ENCODE measurements around the gene GALNT10.

The GALNT10 gene

GRCh38 chr5:154373326-154373725, 182.8 kb downstream of the GALNT10 start:
- Histone ChIP-seq H3K18ac (ENCODE audit: low read length) (no peak overlapping the region), H2BK12ac (ENCODE audit: low read length) (no peak overlapping the region), H2AK5ac (ENCODE audit: low read length) (no peak overlapping the region), H3K4ac (ENCODE audit: low read depth, low read length) (no peak overlapping the region), H3K4me1 (ENCODE audit: control insufficient read depth in 1 of 2, insufficient read depth in 2 of 2, low read length in 2 of 2) (peaks cover 12 to 14% of the 10 kb centered on the region in 2 experiments), H3K36me3 (ENCODE audit: control insufficient read depth in 1 of 2, insufficient read depth in 2 of 2, low read length in 2 of 2) (peaks cover 14 to 20% of the 10 kb centered on the region in 2 experiments), H3K9ac (ENCODE audit: low read length) (no peak overlapping the region), H3K79me1 (ENCODE audit: low read length) (peaks cover 15% of the 10 kb centered on the region), H2BK5ac (ENCODE audit: low read depth, low read length, poor library complexity) (no peak overlapping the region), H4K12ac (ENCODE audit: low read depth, low read length) (no peak overlapping the region), H3K23ac (ENCODE audit: low read length) (no peak overlapping the region), H3K4me2 (ENCODE audit: low read length) (no peak overlapping the region), H3K9me3 (ENCODE audit: insufficient read depth, low read depth, low read length) (no peaks in the 10 kb centered on the region), H2AFZ (ENCODE audit: insufficient read depth, low read length, poor library complexity) (no peak overlapping the region), H3K27me3 (ENCODE audit: insufficient read depth, low read length) (no peaks in the 10 kb centered on the region), H3K14ac (ENCODE audit: low read length) (no peak overlapping the region), H3K4me3 (ENCODE audit: low read depth, low read length) (no peak overlapping the region), H2BK120ac (ENCODE audit: insufficient read depth, low read length, poor library complexity) (no peak overlapping the region), H3K27ac (ENCODE audit: low read depth, low read length) (no peak overlapping the region), H4K8ac (ENCODE audit: low read depth, low read length) (no peak overlapping the region), H4K91ac (ENCODE audit: low read depth, low read length) (no peak overlapping the region), H3K79me2 (ENCODE audit: control insufficient read depth, insufficient read depth, low read length, poor library complexity) (no peaks in the 10 kb centered on the region)
- whole genome bisulfite sequencing (ENCODE audit: extremely low coverage, insufficient coverage, insufficient read length): no CpG with 5 or more reads among the region's 4 CpGs
- no peak for DNase-seq

GRCh38 chr5:154373729-154374179, 183.2 kb downstream of the GALNT10 start:
- H3K4me3 ChIP-seq (ENCODE audit: low read depth, low read length): no peak overlapping the region
- H3K27me3 ChIP-seq (ENCODE audit: insufficient read depth, low read length): no peaks in the 10 kb centered on the region
- H2BK120ac ChIP-seq (ENCODE audit: insufficient read depth, low read length, poor library complexity): no peak overlapping the region
- no peak overlapping the region for H3K18ac ChIP-seq (ENCODE audit: low read length)
- no peak overlapping the region for H3K23ac ChIP-seq (ENCODE audit: low read length)
- peaks cover 12 to 14% of the 10 kb centered on the region in 2 experiments for H3K4me1 ChIP-seq (ENCODE audit: control insufficient read depth in 1 of 2, insufficient read depth in 2 of 2, low read length in 2 of 2)
- H3K79me1 ChIP-seq (ENCODE audit: low read length): peaks cover 13% of the 10 kb centered on the region
- DNase-seq: no peak
- no peak overlapping the region for H3K4ac ChIP-seq (ENCODE audit: low read depth, low read length)
- H3K14ac ChIP-seq (ENCODE audit: low read length): no peak overlapping the region
- no peak overlapping the region for H2BK5ac ChIP-seq (ENCODE audit: low read depth, low read length, poor library complexity)
- H4K91ac ChIP-seq (ENCODE audit: low read depth, low read length): no peak overlapping the region
- no peak overlapping the region for H2AK5ac ChIP-seq (ENCODE audit: low read length)
- H2BK12ac ChIP-seq (ENCODE audit: low read length): no peak overlapping the region
- WGBS (ENCODE audit: extremely low coverage, insufficient coverage, insufficient read length): no CpG with 5 or more reads among the region's 8 CpGs
- no peak overlapping the region for H3K27ac ChIP-seq (ENCODE audit: low read depth, low read length)
- H3K4me2 ChIP-seq (ENCODE audit: low read length): no peak overlapping the region
- no peak overlapping the region for H3K9ac ChIP-seq (ENCODE audit: low read length)
- no peak overlapping the region for H4K8ac ChIP-seq (ENCODE audit: low read depth, low read length)
- no peaks in the 10 kb centered on the region for H3K79me2 ChIP-seq (ENCODE audit: control insufficient read depth, insufficient read depth, low read length, poor library complexity)
- no peak overlapping the region for H2AFZ ChIP-seq (ENCODE audit: insufficient read depth, low read length, poor library complexity)
- H3K9me3 ChIP-seq (ENCODE audit: insufficient read depth, low read depth, low read length): no peaks in the 10 kb centered on the region
- H4K12ac ChIP-seq (ENCODE audit: low read depth, low read length): no peak overlapping the region
- H3K36me3 ChIP-seq (ENCODE audit: control insufficient read depth in 1 of 2, insufficient read depth in 2 of 2, low read length in 2 of 2): peaks cover 18 to 24% of the 10 kb centered on the region in 2 experiments

GRCh38 chr5:154374264-154374663, 183.7 kb downstream of the GALNT10 start:
- Histone ChIP-seq H3K4me3 (ENCODE audit: low read depth, low read length) (no peak overlapping the region), H3K9me3 (ENCODE audit: insufficient read depth, low read depth, low read length) (no peaks in the 10 kb centered on the region), H2BK12ac (ENCODE audit: low read length) (no peak overlapping the region), H4K8ac (ENCODE audit: low read depth, low read length) (no peak overlapping the region), H3K79me2 (ENCODE audit: control insufficient read depth, insufficient read depth, low read length, poor library complexity) (no peaks in the 10 kb centered on the region), H3K4ac (ENCODE audit: low read depth, low read length) (no peak overlapping the region), H3K79me1 (ENCODE audit: low read length) (peaks cover 13% of the 10 kb centered on the region), H3K27ac (ENCODE audit: low read depth, low read length) (no peak overlapping the region), H3K4me2 (ENCODE audit: low read length) (no peak overlapping the region), H4K91ac (ENCODE audit: low read depth, low read length) (no peak overlapping the region), H4K12ac (ENCODE audit: low read depth, low read length) (no peak overlapping the region), H3K18ac (ENCODE audit: low read length) (no peak overlapping the region), H3K36me3 (ENCODE audit: control insufficient read depth in 1 of 2, insufficient read depth in 2 of 2, low read length in 2 of 2) (peaks cover 20 to 26% of the 10 kb centered on the region in 2 experiments), H3K23ac (ENCODE audit: low read length) (no peak overlapping the region), H2AFZ (ENCODE audit: insufficient read depth, low read length, poor library complexity) (no peak overlapping the region), H2AK5ac (ENCODE audit: low read length) (no peak overlapping the region), H3K27me3 (ENCODE audit: insufficient read depth, low read length) (no peaks in the 10 kb centered on the region), H3K14ac (ENCODE audit: low read length) (no peak overlapping the region), H3K9ac (ENCODE audit: low read length) (no peak overlapping the region), H2BK5ac (ENCODE audit: low read depth, low read length, poor library complexity) (no peak overlapping the region), H3K4me1 (ENCODE audit: control insufficient read depth in 1 of 2, insufficient read depth in 2 of 2, low read length in 2 of 2) (peaks cover 13 to 14% of the 10 kb centered on the region in 2 experiments), H2BK120ac (ENCODE audit: insufficient read depth, low read length, poor library complexity) (no peak overlapping the region)
- no CpG with 5 or more reads among the region's 4 CpGs for WGBS (ENCODE audit: extremely low coverage, insufficient coverage, insufficient read length)
- no peak for DNase-seq

GRCh38 chr5:154375329-154376008, 184.9 kb downstream of the GALNT10 start:
- Histone ChIP-seq H3K18ac (ENCODE audit: low read length) (no peak overlapping the region), H3K23ac (ENCODE audit: low read length) (no peak overlapping the region), H3K4me2 (ENCODE audit: low read length) (no peak overlapping the region), H3K79me1 (ENCODE audit: low read length) (peaks cover 7% of the 10 kb centered on the region), H3K4me1 (ENCODE audit: control insufficient read depth in 1 of 2, insufficient read depth in 2 of 2, low read length in 2 of 2) (peaks cover 15 to 16% of the 10 kb centered on the region in 2 experiments), H2AK5ac (ENCODE audit: low read length) (no peak overlapping the region), H3K27ac (ENCODE audit: low read depth, low read length) (no peak overlapping the region), H3K9me3 (ENCODE audit: insufficient read depth, low read depth, low read length) (no peaks in the 10 kb centered on the region), H2BK120ac (ENCODE audit: insufficient read depth, low read length, poor library complexity) (no peak overlapping the region), H3K4me3 (ENCODE audit: low read depth, low read length) (no peak overlapping the region), H4K8ac (ENCODE audit: low read depth, low read length) (no peak overlapping the region), H3K27me3 (ENCODE audit: insufficient read depth, low read length) (no peaks in the 10 kb centered on the region), H4K91ac (ENCODE audit: low read depth, low read length) (no peak overlapping the region), H2BK12ac (ENCODE audit: low read length) (no peak overlapping the region), H3K36me3 (ENCODE audit: control insufficient read depth in 1 of 2, insufficient read depth in 2 of 2, low read length in 2 of 2) (peaks cover 27 to 33% of the 10 kb centered on the region in 2 experiments), H4K12ac (ENCODE audit: low read depth, low read length) (no peak overlapping the region), H3K4ac (ENCODE audit: low read depth, low read length) (no peak overlapping the region), H3K79me2 (ENCODE audit: control insufficient read depth, insufficient read depth, low read length, poor library complexity) (no peaks in the 10 kb centered on the region), H2AFZ (ENCODE audit: insufficient read depth, low read length, poor library complexity) (no peak overlapping the region), H2BK5ac (ENCODE audit: low read depth, low read length, poor library complexity) (no peak overlapping the region), H3K14ac (ENCODE audit: low read length) (no peak overlapping the region), H3K9ac (ENCODE audit: low read length) (no peak overlapping the region)
- no CpG with 5 or more reads among the region's 3 CpGs for WGBS (ENCODE audit: extremely low coverage, insufficient coverage, insufficient read length)
- DNase-seq: peak in 1 of 2 donors; percentile 19
